Stimulated activated CD8-positive, alpha-beta memory T cell treated with anti-CD3 and anti-CD28 coated beads, Interleukin-2, amount 100 ng/mL, for 48 hours (primary cell): ENCODE data around the gene GPR146.

Experiments used
- DNase-seq, 2 donors: peaks; one replicate each; pipeline ENCODE4 v3.0.0-alpha.2; 2020; ENCODE audit warnings: low read depth in 2 of 2

Gene GPR146

DNA sequence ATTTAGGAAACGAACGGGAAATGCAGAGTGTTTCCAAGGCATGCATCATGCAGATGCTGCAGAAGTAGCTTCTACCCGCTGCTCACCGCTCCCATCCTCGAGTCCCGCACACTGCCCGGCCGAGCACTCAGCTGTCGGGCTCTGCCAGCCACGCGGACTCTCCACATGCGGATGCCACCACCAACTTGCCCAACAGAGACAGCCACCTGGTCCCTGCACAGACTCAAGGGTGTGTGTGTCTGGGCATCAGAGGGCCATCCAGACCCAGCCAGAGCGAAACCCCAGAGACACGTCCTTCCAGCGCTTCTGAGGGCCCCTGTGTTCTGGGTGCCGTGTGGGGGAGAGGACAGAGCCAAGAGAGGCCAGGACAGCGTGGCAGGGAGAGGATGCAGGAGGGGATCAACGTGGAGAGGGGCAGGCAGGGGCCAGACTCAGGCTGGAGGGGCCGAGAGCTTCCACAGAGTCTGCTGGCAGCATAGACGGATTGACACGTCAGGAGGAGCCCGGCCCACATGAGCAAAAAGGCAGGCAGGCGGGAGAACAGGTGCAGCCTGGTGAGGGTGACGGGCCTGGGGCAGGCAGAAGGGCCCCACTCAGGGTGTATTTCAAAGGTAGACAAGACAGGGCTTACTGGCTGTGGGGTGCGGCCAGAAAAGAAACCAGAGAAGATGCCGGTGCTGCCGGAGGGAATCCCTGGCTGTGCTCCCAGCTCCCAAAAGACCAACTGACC is 61.9 kb downstream of the GPR146 start:
- no peak for DNase-seq

- DNase-seq, result no peak
Measured at GRCh38 chr7:1106793-1107421, 62.6 kb downstream of the GPR146 start.

GRCh38 chr7:1108264-1108920 is 64.0 kb downstream of the GPR146 start:
- DNase-seq, result no peak
